ENCODE results near the gene RETREG1.
"Not testable (repeated sequence)": the region's sequence is repeated elsewhere in the genome, so short reads cannot be mapped to it uniquely, and the experiment has no call there.

Gene RETREG1

GRCh38 chr5:16654647-16655334, 38.0 kb upstream of the RETREG1 start:
- no peaks in the 10 kb centered on the region for H4K20me1 ChIP-seq (ENCODE audit: insufficient read depth, low read length, poor library complexity, severe bottlenecking)
- TF ChIP-seq CTCF (conservative IDR thresholded peaks at IDR 0.05; ENCODE audit: low read length) (no peak), EZH2phosphoT487 (IDR thresholded peaks at IDR 0.05; ENCODE audit: borderline replicate concordance) (no peak)
- no peaks in the 10 kb centered on the region for H3K4me1 ChIP-seq (ENCODE audit: insufficient read depth, low read length, poor library complexity, severe bottlenecking)
- H3K9me3 ChIP-seq (ENCODE audit: insufficient read depth, low read depth, low read length) = no peaks in the 10 kb centered on the region
- no peaks in the 10 kb centered on the region for H3K27me3 ChIP-seq (ENCODE audit: insufficient read depth, low read length, poor library complexity, severe bottlenecking)
- no peak overlapping the region for H2AFZ ChIP-seq (ENCODE audit: low read length)
- H3K4me3 ChIP-seq (ENCODE audit: low read length, poor library complexity, severe bottlenecking) = no peak overlapping the region
- no peaks in the 10 kb centered on the region for H3F3A ChIP-seq (ENCODE audit: low read depth)
- H3K9me2 ChIP-seq (replicated peaks; ENCODE audit: low read depth, low read length) = no peaks in the 10 kb centered on the region
- no peaks in the 10 kb centered on the region for H3K36me3 ChIP-seq (ENCODE audit: insufficient read depth, low read length)
- no peak overlapping the region for H3K4me2 ChIP-seq (ENCODE audit: low read depth, low read length, poor library complexity, severe bottlenecking)
- H3K79me2 ChIP-seq (ENCODE audit: insufficient read depth, low read length) = no peaks in the 10 kb centered on the region
- H3K9ac ChIP-seq (ENCODE audit: low read depth, low read length, poor library complexity, severe bottlenecking) = no peak overlapping the region

GRCh38 chr5:16648739-16649138, 31.9 kb upstream of the RETREG1 start:
- H3K4me2 ChIP-seq (ENCODE audit: low read depth, low read length, poor library complexity, severe bottlenecking); H3K9ac ChIP-seq (ENCODE audit: low read depth, low read length, poor library complexity, severe bottlenecking); H4K20me1 ChIP-seq (ENCODE audit: insufficient read depth, low read length, poor library complexity, severe bottlenecking); H3K4me3 ChIP-seq (ENCODE audit: low read length, poor library complexity, severe bottlenecking); H3K9me2 ChIP-seq (replicated peaks; ENCODE audit: low read depth, low read length); H3F3A ChIP-seq (ENCODE audit: low read depth); H3K27me3 ChIP-seq (ENCODE audit: insufficient read depth, low read length, poor library complexity, severe bottlenecking); H3K4me1 ChIP-seq (ENCODE audit: insufficient read depth, low read length, poor library complexity, severe bottlenecking); H3K36me3 ChIP-seq (ENCODE audit: insufficient read depth, low read length); H3K79me2 ChIP-seq (ENCODE audit: insufficient read depth, low read length); H3K9me3 ChIP-seq (ENCODE audit: insufficient read depth, low read depth, low read length); H2AFZ ChIP-seq (ENCODE audit: low read length): not testable (repeated sequence)

GRCh38 chr5:16644301-16644889, 27.6 kb upstream of the RETREG1 start:
- Histone ChIP-seq H3K4me2 (ENCODE audit: low read depth, low read length, poor library complexity, severe bottlenecking) (no peak overlapping the region), H3K79me2 (ENCODE audit: insufficient read depth, low read length) (no peaks in the 10 kb centered on the region), H3K9me2 (replicated peaks; ENCODE audit: low read depth, low read length) (no peaks in the 10 kb centered on the region), H3K27me3 (ENCODE audit: insufficient read depth, low read length, poor library complexity, severe bottlenecking) (no peaks in the 10 kb centered on the region), H2AFZ (ENCODE audit: low read length) (no peak overlapping the region), H3K9ac (ENCODE audit: low read depth, low read length, poor library complexity, severe bottlenecking) (no peak overlapping the region), H3F3A (ENCODE audit: low read depth) (no peaks in the 10 kb centered on the region), H4K20me1 (ENCODE audit: insufficient read depth, low read length, poor library complexity, severe bottlenecking) (no peaks in the 10 kb centered on the region), H3K36me3 (ENCODE audit: insufficient read depth, low read length) (no peaks in the 10 kb centered on the region), H3K9me3 (ENCODE audit: insufficient read depth, low read depth, low read length) (no peaks in the 10 kb centered on the region; the same call in 1 of the 2 replicates), H3K4me3 (ENCODE audit: low read length, poor library complexity, severe bottlenecking) (no peak overlapping the region), H3K4me1 (ENCODE audit: insufficient read depth, low read length, poor library complexity, severe bottlenecking) (no peaks in the 10 kb centered on the region)
- no peak for TF ChIP-seq EZH2phosphoT487 (IDR thresholded peaks at IDR 0.05; ENCODE audit: borderline replicate concordance)
- no peak for TF ChIP-seq CTCF (conservative IDR thresholded peaks at IDR 0.05; ENCODE audit: low read length)

- TF ChIP-seq CTCF (conservative IDR thresholded peaks at IDR 0.05; ENCODE audit: low read length) = no peak
- TF ChIP-seq EZH2phosphoT487 (IDR thresholded peaks at IDR 0.05; ENCODE audit: borderline replicate concordance) = no peak
- Histone ChIP-seq H3K9ac (ENCODE audit: low read depth, low read length, poor library complexity, severe bottlenecking) (no peak overlapping the region), H3K4me1 (ENCODE audit: insufficient read depth, low read length, poor library complexity, severe bottlenecking) (no peaks in the 10 kb centered on the region), H3K36me3 (ENCODE audit: insufficient read depth, low read length) (no peaks in the 10 kb centered on the region), H4K20me1 (ENCODE audit: insufficient read depth, low read length, poor library complexity, severe bottlenecking) (no peaks in the 10 kb centered on the region), H3K79me2 (ENCODE audit: insufficient read depth, low read length) (no peaks in the 10 kb centered on the region), H3K4me2 (ENCODE audit: low read depth, low read length, poor library complexity, severe bottlenecking) (no peak overlapping the region), H3K27me3 (ENCODE audit: insufficient read depth, low read length, poor library complexity, severe bottlenecking) (no peaks in the 10 kb centered on the region), H3K9me3 (ENCODE audit: insufficient read depth, low read depth, low read length) (no peaks in the 10 kb centered on the region; the same call in 1 of the 2 replicates), H3K4me3 (ENCODE audit: low read length, poor library complexity, severe bottlenecking) (no peak overlapping the region), H3K9me2 (replicated peaks; ENCODE audit: low read depth, low read length) (no peaks in the 10 kb centered on the region), H2AFZ (ENCODE audit: low read length) (no peak overlapping the region), H3F3A (ENCODE audit: low read depth) (no peaks in the 10 kb centered on the region)
Measured at GRCh38 chr5:16642867-16643266, 26.1 kb upstream of the RETREG1 start.
